ENCODE results near the gene DIRAS1.

Gene DIRAS1

GRCh38 chr19:2720777-2721569, at the start of gene DIRAS1:
Gene DIRAS1, minus strand, starts transcription at chr19:2721372. Its CDS starts 3,566 bp downstream, at chr19:2717806.
- DNase-seq: no peak

- no peak for DNase-seq
These were observed 49.2 kb upstream of the DIRAS1 start for GRCh38 chr19:2770055-2771013.

GRCh38 chr19:2769218-2769617, 48.0 kb upstream of the DIRAS1 start:
- DNase-seq: no peak

GRCh38 chr19:2768365-2769132, 47.4 kb upstream of the DIRAS1 start:
- no peak for DNase-seq

GRCh38 chr19:2767688-2768087, 46.5 kb upstream of the DIRAS1 start:
- DNase-seq: no peak

- no peak for DNase-seq
These were observed 45.6 kb upstream of the DIRAS1 start for GRCh38 chr19:2766594-2767372.

GRCh38 chr19:2765376-2765775, 44.2 kb upstream of the DIRAS1 start:
- no peak for DNase-seq

- DNase-seq: no peak
These were observed 43.8 kb upstream of the DIRAS1 start for GRCh38 chr19:2764945-2765344.

GRCh38 chr19:2763687-2764086, 42.5 kb upstream of the DIRAS1 start:
- DNase-seq: no peak

- no peak for DNase-seq
These were observed 41.8 kb upstream of the DIRAS1 start for GRCh38 chr19:2762783-2763496.

GRCh38 chr19:2761876-2762782, 41.0 kb upstream of the DIRAS1 start:
- DNase-seq: no peak

GRCh38 chr19:2761309-2761677, 40.1 kb upstream of the DIRAS1 start:
- no peak for DNase-seq

GRCh38 chr19:2759965-2760364, 38.8 kb upstream of the DIRAS1 start:
- DNase-seq: no peak

GRCh38 chr19:2759362-2759761, 38.2 kb upstream of the DIRAS1 start:
- DNase-seq: no peak

GRCh38 chr19:2758601-2759313, 37.6 kb upstream of the DIRAS1 start:
- no peak for DNase-seq

- no peak for DNase-seq
These were observed 36.0 kb upstream of the DIRAS1 start for GRCh38 chr19:2756921-2757881.

GRCh38 chr19:2756477-2756876, 35.3 kb upstream of the DIRAS1 start:
- DNase-seq: no peak

- DNase-seq: no peak
These were observed 34.6 kb upstream of the DIRAS1 start for GRCh38 chr19:2755811-2756210.

GRCh38 chr19:2755448-2755705, 34.2 kb upstream of the DIRAS1 start:
- DNase-seq: no peak

All from activated CD4-positive, alpha-beta T cell treated with anti-CD3 and anti-CD28 coated beads for 1 hour (primary cell).